Fibroblast of upper back skin (primary cell): ENCODE results near the gene SBK2.

Experiments used
- DNase-seq: peaks from one replicate; pipeline ENCODE4 v3.0.0-alpha.2; 2013

Gene SBK2

DNA sequence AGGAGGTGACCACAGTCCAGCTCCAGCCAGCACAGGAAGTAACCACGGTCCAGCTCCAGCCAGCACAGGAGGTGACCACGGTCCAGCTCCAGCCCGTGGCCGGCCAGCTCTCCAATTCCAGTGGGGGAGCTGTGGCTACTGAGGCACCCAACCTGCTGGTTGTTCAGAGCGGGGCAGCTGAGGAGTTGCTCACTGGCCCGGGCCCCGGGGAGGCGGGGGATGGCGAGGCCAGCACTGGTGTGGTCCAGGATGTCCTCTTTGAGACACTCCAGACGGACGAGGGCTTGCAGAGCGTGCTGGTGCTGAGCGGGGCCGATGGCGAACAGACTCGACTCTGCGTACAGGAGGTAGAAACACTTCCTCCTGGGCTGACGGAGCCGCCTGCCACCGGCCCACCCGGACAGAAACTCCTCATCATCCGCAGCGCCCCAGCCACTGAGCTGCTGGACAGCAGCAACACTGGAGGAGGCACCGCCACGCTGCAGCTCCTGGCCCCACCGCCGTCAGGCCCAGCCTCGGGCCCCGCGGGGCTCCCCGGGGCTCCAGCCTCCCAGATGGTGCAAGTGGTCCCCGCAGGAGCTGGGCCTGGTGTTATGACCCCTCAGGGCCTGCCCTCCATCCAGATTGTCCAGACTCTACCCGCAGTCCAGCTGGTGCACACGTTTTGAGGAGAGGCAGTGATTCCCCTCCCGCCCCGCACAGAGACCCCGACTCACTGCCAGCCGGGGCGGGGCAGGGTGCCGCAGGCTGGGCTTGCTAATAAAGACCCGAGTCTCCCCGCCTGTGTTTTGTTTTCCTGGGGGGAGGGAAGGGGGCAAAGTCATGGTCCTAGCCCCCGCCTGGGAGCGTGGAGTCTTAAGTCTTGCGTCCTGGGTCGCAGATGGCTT is 53.0 kb downstream of the SBK2 start:
- no peak for DNase-seq

DNA sequence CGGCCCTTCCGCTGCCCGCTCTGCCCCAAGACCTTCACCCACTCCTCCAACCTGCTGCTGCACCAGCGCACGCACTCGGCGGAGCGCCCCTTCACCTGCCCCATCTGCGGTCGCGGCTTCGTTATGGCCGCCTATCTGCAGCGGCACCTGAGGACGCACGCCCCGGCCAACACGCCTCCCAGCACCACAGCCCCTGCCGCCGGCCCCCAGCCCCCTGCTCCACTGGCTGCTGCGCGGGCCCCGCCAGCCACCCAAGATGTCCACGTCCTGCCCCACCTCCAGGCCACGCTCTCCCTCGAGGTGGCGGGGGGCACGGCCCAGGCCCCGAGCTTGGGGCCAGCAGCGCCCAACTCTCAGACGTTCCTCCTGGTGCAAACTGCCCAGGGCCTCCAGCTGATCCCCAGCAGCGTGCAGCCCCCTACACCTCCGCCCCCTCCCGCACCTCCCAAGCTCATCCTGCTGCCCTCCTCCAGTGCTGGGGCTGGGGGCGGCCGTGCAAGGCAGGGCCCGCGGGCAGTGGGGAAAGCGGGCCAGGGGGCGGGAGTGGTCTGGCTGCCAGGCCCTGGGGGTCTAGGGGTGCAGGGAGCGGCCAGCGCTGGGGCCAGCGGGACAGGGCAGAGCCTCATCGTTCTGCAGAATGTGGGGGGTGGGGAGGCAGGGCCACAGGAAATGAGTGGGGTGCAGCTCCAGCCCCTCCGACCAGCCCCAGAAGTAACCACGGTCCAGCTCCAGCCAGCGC is 53.8 kb downstream of the SBK2 start:
- no peak for DNase-seq

DNA sequence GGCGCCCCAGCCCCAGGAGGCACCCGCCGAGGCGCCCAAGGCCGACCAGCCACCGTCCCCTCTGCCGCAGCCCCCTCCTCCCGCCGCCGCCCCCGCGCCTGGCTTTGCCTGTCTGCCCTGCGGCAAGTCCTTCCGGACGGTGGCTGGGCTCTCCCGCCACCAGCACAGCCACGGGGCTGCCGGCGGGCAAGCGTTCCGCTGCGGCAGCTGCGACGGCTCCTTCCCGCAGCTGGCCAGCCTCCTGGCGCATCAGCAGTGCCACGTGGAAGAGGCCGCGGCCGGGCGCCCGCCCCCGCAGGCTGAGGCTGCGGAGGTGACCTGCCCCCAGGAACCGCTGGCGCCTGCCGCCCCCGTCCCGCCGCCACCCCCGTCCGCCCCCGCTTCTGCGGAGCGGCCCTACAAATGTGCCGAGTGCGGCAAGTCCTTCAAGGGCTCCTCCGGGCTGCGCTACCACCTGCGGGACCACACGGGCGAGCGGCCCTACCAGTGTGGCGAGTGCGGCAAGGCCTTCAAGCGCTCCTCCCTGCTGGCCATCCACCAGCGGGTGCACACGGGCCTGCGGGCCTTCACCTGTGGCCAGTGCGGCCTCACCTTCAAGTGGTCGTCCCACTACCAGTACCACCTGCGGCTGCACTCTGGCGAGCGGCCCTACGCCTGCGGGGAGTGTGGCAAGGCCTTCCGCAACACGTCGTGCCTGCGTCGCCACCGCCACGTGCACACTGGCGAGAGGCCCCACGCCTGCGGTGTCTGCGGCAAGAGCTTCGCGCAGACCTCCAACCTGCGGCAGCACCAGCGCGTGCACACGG is 54.6 kb downstream of the SBK2 start:
- no peak for DNase-seq

DNA sequence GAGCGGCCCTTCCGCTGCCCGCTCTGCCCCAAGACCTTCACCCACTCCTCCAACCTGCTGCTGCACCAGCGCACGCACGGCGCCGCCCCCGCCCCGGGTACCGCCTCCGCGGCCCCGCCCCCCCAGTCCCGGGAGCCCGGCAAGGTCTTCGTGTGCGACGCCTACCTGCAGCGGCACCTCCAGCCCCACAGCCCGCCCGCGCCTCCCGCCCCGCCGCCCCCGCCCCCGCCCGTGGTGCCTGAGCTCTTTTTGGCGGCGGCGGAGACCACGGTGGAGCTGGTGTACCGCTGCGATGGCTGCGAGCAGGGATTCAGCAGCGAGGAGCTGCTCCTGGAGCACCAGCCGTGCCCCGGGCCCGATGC is 55.2 kb downstream of the SBK2 start:
- no peak for DNase-seq

DNA sequence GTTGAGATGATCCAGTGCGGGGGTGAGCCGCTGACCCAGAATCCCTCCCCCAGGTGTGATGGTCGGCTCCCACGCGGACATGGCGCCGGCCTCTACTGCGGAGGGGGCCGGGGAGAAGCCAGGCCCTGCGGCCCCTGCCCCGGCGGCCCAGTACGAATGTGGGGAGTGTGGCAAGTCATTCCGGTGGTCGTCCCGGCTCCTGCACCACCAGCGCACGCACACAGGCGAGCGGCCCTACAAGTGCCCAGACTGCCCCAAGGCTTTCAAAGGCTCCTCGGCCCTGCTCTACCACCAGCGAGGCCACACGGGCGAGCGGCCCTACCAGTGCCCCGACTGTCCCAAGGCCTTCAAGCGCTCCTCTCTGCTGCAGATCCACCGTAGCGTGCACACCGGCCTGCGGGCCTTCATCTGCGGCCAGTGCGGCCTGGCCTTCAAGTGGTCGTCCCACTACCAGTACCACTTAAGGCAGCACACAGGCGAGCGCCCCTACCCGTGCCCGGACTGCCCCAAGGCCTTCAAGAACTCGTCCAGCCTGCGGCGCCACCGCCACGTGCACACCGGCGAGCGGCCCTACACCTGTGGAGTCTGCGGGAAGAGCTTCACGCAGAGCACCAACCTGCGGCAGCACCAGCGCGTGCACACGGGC is 55.7 kb downstream of the SBK2 start:
- DNase-seq, result no peak

DNA sequence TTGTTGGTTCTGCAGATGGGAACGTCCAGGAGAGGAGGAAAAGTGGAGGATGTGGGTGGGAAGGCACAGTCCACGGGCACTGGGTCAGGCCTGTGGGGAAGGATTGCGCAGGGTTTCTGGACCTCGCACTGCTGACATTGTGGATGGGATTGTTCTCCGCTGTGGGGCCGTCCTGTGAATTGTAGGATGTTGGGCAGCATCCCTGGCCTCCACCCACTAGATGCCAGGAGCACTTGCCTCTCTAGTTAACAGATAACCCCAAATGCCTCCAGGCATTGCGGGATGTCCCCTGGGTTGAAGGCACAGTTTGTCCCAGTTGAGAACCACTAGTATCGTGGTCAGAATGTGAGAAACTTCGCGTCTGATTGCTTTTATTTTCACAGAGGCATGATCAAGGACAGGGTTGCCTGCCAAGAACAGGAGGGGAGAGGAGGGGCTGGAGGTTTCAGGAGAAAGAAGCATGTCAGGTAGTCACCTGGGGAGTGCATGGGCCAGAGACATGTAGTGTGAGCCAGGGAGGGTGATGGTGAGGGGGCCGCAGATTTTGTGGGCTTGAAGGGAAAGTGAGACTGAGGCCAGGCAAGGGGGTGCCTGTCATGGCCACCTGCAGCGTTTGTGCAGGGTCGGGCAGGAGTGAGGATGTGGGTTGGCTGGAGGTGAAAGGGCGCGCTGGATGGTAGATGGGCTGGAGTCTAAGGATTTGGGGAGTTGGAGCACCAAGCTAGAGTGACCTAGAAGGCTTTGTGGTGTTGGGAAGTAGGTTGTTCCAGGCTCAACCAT is 57.3 kb downstream of the SBK2 start:
- no peak for DNase-seq

DNA sequence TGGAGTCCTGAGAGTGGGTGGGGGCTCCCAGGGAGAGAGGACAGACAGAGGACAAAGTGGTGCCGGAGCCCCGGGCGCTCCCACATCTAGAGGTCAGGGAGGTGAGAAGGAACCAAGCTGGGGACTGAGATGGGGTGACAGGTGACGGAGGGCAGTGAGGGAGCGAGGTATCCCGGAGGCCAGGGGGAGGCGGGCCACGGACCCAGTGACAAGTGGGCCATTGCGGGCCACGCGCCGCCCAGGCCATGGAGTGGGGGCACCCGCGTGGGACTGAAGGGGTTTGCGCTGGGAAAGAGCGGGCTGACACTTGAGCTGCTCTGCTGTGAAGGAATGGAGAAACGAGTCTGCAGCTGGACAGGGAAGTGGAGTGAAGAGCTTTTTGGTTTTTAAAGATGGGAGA is 57.9 kb downstream of the SBK2 start:
- no peak for DNase-seq
